IPS DF 19.7 (cell line): ENCODE measurements around the gene SNPH.

Experiments
- DNase-seq: peaks from one replicate; pipeline ENCODE4 v3.0.0-alpha.2; 2013; ENCODE audit warnings: low read depth, low spot score

The SNPH gene

DNA sequence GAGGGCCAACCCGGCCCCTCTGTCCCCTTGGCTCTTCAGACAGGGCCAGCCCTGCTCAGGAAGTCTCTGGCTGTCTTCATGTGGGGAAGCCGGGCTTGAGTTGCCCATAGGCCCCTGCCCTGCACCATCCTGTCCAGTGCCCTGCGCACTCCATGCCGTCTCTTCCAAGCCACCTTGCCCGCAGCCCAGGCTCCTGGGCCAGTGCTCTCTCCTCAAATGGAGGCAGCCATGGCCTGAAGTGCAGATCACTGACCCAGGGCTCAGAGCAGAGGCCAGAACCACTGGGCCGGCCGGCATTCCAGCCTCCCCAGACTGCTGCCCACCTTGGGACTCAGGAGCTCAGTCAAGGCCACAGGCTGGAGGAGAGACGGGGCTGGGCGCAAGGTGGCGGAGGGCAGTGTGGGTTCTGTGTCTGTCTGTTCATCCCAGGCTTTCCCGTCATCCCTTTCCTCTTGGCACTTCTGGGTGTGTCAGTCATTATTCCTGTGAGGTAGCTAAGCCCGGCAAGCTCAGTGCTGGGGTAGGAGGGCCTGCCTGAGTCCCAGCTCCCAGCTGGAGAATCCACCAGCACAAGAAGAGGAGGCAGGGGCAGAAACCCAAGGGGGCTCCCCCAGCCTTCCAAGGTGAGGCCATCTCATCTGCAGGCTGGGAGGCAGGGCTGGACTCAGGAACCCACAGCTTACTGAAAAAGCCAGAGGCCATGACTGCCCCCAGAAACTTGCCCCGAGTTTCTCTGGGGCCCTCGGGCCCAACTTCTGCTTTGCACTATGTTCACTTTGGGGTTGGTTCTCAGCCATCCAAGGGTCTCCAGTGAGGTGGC is 40.4 kb downstream of the SNPH start:
- DNase-seq: no peak

DNA sequence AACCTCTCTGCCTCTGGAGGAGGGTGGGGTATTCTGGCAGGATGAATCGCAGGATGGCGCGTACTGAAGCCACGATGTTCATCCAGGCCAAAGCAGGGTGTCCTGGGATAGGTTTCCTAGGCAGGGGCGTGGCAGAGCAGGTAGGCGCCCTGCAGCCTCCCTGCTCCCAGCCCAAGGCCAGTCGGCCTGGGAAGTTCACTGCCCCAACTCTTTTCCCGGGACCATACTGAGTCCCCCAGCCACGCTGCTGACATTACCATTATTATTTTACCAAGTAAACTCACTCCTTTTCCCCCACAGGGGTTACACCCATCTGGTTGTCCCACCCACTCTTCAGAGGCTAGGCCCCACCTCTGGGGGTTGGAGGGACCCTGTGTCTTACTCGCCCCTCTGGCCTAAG is 41.1 kb downstream of the SNPH start:
- DNase-seq: no peak

DNA sequence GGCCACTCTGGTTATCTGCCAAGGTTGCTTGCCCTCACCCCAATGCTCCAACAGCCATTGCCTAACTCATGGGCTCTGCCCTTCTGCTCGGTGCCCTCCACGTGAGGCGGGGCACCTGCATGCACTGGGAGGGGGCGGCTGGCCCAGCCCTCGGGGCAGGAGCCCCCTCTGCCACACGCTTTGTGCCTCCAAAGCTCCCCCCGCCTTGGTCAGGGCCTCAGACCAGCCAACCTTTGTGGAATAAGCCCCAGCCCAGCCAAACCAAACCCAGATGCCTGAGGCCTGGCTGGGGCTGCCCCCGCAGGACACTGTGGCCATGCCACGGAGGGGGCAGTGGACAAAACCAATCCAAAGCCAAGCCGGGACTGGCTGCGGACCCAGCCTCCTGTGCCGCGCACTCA is 41.5 kb downstream of the SNPH start:
- no peak for DNase-seq

DNA sequence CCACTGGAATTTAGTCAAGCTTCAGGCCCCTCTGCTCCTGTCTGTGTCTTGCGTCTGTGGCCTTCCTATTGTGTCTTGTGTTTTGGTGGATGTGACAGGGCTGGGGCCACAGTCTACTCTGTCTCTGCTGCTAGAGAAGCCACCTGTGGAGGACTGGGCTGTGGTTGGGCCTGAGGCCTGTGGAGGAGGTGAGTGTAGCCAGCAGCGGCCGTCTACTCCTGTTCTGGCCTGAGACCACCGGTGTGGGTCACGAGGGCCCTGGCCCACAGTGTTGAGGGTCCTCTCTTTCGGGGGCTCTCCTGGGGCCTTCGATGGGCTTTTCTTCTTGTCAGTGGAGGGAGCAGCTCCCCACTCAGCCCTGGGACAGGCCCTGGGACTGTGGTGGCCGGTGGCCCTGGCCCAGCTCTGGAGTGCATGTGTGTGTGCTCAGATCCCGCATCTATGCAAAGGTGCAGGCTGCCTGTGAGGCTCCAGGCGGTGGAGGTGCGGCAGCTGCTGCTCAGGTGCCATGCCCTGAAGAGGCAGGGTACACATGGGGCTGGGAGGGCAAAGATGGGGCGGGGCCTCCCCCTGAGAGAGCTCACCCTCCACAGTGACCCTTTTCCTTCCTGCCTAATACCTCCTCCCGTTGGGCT is 42.1 kb downstream of the SNPH start:
- no peak for DNase-seq

DNA sequence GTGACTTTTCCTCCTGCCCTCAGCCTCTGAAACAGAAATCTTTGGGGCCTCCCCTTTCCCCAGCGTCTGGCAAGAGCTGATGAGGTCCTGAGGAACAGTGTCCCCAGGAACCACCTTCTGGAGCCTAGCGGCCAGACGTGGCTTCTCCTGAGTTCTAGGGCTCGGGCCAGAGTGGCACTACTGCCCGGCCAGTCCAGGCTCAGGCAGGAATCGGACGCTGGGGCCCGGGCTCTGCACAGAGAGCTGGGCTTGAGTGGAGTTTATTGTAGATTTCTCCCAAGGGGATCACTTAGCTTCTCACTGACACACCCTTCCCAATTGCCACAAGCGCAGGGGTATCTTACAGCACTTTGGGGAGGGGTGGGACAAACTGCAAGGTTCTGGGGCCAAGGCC is 42.6 kb downstream of the SNPH start:
- no peak for DNase-seq

DNA sequence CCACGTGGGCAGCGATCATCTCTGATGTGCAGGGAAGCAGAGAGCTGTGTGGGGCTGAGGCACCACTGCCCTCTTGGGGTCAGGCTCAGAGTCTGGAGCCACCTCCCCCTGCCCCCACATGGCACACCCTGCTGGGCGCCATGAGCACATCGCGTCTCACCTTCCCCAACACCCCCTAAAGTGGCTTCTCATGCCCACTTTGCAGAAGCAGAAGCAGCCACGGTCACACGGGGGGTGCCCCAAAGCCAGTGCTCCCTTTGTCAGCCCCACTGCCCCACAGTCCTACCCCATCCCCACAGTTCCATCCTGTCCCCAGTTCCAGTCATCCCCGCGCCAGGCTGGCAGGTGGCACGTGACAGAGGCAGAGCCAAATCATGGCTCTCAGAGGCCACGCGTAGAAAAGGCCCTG is 43.3 kb downstream of the SNPH start:
- DNase-seq: no peak

DNA sequence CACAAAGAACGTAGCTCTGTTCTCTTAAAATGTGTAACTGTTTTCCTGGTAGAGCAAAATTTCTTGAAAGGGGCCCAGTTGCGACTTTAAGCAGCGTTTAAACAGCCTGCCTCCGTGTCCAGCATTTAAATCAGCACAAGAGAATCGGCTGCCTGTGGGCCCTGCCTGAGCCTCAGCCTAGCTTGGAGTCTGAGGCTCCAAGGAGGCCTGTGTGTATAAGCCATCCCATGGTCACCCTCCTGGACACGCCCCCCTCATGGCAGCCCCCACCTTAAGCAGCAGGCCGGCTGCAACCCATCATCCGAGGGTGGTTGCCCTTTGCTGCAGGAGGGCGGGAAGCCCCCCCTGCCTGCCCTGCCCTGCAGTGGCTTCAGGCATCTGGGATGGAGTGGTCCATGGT is 44.0 kb downstream of the SNPH start:
- no peak for DNase-seq

DNA sequence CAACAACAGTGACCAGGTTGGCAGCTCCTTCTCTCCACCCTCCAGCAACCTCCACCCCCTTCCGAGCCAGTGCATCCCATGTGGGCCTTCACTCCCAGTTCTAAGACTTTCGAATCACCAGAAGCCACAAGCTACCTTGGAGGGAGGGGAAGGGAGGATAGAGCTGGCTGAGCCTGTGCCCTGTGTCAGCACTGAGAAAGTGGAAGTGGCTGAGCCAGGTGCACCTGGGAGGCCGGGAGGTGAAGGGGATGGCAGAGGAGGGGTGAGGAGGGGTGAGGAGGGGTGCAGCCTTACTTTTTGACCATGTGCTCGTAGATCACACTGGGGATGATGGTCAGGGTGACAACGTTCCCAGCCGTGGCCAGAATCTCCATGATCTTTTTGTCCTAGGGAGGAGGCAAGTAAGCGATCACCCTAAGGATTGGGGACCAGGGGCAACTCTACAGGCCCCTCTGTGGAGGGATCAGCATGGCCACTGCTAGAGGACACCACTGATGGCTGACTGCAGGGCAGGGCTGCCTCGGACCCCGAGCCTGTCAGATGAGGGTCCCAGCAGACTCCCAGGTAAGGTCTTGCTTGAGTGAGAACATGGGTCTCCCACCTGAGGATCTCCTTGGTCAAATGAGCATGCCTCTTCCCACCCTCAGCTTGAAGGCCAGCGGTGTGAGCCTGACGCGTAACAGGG is 44.6 kb downstream of the SNPH start:
- no peak for DNase-seq

DNA sequence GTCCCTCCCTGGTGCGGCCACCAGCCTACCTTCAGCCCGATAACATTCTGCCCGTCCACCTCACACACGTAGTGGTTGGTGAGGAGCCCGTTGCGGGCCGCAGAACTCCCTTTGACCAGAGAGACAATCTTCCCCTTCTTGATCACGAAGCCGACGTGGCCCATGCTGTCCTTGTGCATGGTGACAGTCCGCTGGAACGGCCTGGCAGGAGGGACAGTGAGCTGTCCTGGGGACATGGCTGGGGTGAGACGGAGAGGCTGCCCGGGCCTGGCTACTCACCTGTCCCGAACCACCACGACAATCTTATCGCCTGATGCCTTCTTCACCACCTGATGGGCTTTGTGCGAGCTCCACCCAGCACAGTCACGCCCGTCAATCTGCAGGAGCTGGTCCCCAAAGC is 46.2 kb downstream of the SNPH start:
- DNase-seq: no peak

DNA sequence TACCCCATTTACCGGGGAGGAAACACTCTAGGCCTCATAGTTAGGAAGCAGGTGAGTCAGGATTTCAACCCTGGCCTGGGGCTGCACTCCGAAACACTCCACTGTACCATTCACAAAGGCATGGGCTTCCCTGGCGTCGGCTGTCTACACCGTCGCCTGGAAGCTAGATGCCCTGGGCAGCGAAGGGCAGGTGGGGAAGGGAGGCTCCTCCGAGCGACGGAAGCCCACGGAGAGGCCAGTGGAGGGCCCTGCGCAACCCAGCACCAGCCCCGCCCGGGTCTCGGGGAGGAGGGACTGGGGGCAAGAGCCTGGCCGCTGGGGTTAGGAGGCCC is 46.8 kb downstream of the SNPH start:
- DNase-seq: no peak

DNA sequence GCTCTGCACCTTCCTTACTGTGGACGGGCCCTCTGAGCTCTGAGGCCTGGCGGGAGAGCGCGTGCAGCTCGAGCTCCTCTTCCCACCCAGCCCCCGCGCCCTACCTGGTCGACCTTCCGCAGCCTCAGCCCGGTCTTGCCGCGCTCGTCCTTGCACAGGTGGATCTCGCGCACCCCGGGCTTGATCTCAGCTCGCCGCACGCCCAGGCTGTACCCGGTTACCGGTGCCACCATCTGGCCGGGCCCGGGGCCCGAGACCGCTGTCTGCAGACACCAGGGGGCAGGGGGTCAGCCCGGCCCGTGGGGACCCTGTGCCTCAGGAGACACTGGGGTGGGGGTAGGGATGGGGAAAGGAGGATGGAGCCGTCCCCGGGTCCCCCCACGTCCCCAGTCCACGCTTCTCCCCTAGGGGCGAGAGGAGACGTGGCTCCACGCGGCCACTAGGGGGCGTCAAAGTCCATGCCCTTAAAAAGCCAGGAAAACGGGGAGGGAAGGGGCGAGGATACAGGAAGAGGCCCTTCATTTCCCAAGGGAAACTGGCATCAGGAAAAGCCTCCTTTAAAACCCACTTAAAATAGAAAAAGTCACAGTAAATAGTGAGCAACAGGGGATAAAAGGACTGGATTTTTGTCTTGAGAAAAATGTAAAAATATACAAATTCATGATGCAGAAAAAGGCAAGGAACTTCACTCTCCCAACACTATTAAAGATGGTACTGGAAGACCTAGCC is 47.3 kb downstream of the SNPH start:
- DNase-seq: no peak

DNA sequence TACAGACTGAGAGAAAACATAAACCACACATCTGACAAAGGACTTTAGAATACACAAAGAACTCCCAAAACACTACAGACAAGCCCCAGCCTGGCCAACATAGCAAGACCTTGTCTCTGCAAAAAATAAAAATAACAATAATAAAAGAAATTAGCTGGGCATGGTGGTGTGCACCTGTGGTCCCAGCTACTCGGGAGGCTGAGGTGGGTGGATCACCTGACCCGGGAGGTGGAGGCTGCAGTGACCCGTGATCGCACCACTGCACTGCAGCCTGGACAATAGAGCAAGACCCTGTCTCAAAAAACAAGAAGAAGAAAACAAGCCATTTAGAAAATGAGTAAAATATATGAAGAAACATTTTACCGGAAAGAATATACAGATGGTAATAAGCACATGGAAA is 49.7 kb downstream of the SNPH start:
- no peak for DNase-seq

DNA sequence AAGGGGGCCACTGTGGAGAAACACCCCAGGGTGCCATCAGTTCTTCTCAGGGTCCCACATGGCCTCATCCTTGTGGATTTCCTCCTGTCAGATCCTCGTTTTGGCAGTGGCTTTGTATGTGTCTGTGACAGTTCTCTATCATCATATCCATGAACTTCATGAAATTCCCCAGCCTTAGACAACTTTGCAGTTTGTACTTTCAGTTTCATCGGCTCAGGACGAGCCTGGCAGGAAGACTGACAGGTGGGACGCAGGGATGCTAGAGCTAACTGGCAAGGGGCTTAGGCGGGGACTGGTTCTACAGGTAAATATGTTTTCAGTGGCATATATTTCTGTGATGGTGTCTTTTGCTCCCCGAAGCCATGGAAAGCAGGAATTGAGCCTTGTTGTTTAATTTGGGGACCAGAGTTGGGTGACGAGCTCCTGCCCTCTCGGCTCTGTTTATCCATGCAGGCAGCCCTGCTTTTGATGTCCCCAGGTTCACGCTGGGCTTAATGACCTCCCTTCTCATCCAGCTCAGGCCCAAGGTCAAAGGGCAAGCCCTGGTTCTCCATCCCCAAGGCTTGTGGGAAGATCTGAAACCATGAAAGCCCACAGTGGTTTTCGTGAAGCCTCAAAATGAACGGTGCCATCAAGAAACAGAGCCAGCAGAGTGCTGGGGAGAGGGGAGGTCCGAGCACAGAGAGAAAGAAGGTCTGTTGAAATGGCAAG is 51.6 kb downstream of the SNPH start:
- no peak for DNase-seq

DNA sequence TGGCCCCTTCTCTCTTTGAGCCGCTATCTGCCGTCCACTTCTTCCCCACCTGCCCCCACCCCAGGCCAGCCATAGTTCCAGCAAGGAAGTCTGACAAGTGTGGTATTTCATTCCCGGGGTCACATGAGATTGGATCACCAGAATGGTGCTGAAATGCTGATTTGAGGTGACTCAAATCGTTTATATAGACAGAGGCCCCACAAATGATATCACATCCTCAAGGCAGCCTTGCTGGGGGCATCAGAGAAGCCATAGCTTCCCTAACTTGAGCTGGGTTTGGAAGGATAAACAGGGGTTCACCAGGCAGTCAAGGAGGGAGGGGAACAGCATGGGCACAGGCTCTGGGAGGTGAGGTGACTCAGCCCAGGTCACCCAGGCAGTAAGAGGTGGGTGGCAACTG is 53.0 kb downstream of the SNPH start:
- DNase-seq: no peak

DNA sequence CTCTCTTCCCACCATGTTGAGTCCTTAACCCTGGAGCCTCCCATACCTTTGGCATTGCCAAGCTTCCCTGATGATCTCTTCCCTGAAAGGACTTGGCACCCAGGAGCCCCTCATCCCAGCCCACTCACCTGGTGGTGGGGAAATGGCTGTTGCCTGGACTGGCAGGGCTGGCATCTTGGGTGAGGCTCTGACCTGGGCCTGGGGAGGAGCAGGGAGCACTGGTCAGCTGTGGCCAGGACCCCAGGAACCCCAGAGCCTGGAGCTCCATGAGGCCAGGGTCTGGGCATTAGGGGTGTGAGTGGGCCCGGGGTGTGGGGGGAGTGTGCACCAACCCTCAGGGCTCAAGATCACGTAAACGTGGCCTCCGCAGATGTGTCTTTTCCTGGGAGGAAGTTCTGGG is 53.4 kb downstream of the SNPH start:
- DNase-seq: no peak

DNA sequence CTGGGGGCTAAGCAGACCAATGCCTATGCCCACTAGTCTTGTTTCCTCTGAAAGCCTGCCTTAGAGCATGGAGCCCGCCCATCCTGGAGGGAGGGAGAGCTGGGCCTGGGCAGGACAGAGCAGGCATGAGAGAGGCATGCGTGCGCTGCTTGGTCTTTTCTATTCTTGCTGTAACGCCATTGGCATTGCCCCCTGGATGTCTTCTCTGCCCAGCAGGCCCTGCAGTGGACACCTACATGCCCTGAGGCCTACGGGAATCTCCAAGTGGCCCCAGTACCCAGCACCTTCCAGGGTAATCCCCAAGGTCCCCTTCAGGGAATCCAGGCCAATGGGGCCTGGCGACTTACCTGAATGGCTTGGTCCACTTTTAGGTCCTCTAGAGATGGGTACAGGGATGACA is 53.9 kb downstream of the SNPH start:
- no peak for DNase-seq

DNA sequence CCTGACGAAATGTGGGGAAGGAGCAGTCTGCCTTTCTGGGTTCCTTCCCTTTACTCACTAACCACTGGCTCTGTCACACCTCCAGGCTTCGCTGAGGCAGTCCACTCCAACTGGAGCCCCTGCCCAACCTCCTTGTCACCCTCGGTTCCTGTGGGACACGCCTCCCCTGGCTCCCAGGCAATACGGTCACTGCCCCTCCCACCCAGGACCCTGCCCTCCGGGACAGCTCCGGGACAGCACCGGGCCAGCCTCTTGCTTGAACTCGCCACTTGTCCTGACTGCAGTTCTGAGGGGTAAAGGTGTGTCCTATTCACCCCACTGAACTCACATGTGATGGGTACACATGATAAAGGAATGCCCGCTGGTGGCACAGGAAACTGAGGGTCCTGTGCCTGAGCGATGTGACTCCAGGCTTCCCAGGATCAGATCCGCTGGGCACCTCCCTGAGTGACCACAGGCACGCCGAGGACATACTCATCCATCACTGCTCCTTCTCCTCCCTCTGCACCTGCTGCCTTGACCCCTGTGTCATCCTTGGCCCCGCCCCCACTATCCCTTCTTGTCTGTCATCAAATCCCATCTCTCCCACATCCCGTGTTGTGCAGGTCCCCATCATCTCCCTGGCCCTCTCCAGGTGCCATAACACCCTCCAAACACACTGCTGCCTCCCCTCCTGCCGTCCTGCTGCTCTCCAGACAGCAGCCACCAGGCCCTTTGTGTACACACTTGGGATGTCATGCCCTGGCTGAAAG is 55.0 kb downstream of the SNPH start:
- DNase-seq: no peak

DNA sequence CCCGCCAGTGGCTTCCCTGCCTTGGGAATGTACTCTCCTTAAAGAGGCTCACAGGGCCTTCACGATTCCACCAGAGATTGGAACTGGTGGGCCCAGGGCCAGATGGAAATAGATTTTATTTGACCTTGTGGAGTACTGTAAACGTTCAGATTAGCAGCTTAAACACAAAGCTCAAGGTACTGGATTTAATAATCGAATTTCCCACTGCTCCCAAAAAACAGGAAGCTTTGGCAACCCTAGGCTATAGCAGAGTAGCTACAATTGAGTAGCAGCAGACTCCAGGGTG is 55.5 kb downstream of the SNPH start:
- no peak for DNase-seq

DNA sequence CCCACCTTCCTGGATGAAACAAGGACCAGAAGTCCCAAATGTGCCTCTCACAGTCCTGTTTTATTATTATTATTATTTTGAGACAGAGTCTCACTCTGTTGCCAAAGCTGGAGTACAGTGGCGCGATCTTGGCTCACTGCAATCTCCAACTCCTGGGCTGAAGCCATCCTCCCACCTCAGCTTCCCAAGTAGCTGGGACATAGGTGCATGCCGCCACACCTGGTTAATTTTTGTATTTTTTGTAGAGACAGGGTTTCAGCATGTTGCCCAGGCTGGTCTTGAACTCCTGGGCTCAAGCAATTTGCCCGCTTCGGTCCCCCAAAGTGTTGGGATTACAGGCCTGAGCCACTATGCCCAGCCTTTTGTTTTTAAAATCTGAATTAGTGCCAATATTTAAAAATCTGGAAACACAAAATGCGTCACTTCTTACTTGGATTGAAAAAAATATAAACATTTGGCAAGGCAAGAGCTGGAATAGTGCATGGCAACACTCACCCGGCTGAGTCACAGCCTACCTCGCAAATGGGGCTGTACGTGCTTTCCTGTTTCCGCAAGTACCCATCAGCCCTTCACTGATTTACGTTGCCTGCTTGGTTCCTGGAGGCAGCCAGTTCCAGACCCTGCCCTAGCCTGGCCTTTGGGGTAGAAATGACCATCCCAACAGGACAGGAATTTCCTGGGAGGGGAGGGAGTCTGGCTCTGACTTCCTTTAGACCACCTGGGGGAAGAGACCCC is 56.6 kb downstream of the SNPH start:
- DNase-seq: no peak

DNA sequence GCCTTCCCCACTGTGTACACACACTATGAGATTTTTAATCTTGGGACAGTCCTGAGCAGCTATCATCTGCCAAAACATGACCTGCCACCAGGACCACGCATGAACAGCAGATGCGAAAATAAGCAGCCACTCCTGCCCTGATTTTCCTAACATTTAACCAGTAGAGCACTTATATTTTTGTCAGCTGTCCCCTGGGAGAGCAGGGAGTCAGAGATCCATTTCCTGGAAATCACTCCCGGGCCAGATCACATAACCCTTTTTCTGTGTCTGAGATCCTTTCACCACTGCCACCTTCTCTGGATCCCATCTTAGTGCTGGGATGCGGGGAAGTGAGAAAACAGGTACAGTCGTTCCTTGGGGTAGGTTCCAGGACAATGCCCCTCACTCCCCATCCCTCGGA is 57.2 kb downstream of the SNPH start:
- DNase-seq: no peak
